ENCODE results near the gene NCKAP5.

The NCKAP5 gene

DNA sequence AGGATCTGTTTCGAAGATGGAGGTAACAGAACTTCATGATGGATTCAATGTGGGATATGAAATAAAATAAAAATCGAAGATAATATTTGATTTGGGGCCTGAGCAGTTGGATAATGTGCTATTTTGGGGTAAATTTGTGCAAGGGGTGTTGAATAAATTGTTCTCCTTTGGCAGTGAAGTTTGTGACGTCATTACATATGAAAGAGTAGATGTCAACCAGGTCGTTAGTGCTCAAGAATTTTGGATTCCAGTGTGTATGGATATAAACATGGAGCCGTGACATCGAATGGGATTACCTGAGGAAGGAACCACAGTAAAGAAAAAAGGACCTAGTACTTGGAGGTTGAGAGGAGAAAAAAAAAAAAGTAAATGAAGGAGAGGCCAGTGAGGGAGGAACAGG, 253.0 kb downstream of the NCKAP5 start:
- no peak for DNase-seq

DNA sequence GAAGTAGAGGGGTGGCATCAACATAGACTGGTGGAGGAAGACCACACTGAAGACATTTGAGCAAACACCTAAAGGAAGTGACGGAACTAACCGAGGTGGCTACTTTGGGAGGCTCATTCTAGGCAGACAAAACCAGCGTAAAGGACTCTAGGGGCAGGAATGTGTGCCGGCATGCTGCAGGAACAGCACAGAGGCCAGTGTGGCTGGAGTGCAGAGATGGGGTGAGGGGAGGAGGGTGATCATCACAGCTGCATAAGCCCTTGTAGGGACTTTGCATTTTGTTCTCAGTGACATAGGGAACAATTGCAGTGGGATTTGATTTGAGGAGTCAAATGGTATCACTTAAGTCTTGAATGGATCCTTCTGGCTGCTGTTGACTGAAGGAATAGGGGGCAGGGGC, 253.5 kb downstream of the NCKAP5 start:
- DNase-seq = no peak

- no peak for DNase-seq
These were observed 256.1 kb downstream of the NCKAP5 start for GRCh38 chr2:133312038-133312729.

- DNase-seq = no peak
These were observed 262.0 kb downstream of the NCKAP5 start for GRCh38 chr2:133306236-133306635.

- DNase-seq = no peak
These were observed 263.9 kb downstream of the NCKAP5 start for GRCh38 chr2:133304344-133304743.

DNA sequence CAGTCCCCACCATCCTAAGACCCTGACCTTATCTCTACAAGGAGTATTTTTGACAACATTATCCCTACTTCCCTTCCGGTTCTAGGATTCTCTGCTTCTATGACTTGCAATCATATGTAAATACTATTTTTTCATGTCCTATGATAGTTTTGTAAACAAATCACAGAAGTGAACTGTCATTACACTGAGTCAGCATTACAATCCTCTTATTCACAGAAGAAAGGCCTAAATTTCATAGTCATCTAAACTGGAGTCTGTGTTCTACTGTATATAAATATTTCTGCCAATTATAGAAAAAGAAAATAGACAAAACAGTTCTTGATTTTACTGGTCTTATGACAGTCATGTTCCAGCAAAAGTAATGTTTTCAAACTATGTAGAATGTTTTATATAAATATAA, 265.1 kb downstream of the NCKAP5 start:
- no peak for DNase-seq

DNA sequence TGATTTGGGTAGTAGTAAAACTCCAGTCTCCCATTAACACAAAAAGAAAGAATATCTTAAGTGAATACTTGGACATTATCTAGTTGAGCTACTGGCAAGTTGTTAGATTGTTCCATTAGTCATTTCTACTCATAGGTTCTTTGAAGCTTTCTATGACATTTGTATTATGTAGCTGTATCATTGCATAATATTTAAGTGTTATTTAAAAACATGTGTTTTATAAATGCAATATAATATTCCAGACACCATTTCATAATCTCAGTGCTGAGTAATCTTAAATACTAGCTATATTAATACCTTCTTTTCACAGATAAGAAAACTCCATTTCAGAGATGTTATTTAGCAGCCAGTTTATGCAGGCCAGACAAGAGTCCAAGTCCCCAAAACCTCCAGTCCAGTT, 271.9 kb downstream of the NCKAP5 start:
- DNase-seq = no peak

DNA sequence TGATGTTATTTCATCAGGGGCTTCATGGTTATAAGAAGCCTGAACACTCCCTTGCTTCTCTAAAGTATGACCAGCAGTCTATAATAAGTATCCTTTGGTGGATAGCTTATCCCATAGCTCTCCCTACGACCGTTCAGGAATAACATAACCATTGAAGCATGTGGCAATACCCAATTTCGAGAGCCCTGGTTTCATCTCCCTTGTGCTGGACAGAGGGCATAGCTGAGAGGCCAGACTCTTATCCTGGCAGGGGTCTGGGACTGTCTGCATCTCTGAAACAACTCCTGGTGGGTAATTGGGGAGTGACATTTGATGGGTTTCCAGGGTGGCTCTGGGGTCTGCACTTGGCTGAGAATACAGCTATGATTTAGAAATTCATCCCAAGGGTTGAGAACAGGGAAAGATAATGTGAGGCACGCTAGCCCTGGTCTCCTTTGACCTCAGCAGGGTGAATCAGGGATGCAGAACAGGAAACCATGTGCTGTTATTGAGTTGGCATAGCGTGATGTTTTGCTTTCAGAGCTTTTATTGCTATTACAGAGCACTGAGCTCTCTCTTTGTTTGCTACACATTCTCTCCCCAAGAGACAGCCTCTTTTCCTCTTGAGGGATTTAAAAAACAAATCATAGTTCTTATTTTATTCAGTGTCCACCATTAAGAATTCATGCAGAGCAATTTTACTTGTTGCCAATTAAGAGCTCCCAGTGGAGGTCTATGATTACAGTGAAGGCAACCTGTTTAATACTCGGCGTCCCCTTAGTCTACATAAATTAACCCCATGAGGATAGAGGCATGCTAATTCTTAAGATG, 274.5 kb downstream of the NCKAP5 start:
- DNase-seq = no peak

- DNase-seq = no peak
These were observed 276.0 kb downstream of the NCKAP5 start for GRCh38 chr2:133292259-133292658.

GRCh38 chr2:133287709-133288108, 280.6 kb downstream of the NCKAP5 start:
- DNase-seq = no peak

- no peak for DNase-seq
These were observed 281.8 kb downstream of the NCKAP5 start for GRCh38 chr2:133286326-133286922.

- no peak for DNase-seq
These were observed 295.2 kb downstream of the NCKAP5 start for GRCh38 chr2:133273031-133273430.

DNA sequence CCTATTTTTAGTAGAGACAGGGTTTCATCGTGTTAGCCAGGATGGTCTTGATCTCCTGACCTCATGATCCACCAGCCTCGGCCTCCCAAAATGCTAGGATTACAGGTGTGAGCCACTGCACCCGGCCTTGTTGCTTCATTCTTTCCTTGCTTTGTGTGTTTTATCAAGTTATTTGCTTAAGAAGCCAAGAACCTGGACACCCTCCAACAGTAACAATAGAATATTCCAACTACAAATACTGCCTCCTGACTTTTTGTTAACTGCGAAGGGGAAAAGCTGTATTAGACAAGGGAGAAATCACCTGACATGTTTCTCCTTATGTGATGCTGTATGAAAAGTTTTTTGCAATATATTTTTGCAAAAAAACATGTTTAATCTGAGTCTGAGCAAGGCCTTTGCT, 297.2 kb downstream of the NCKAP5 start:
- no peak for DNase-seq

GRCh38 chr2:133270550-133270949, 297.7 kb downstream of the NCKAP5 start:
- no peak for DNase-seq

DNA sequence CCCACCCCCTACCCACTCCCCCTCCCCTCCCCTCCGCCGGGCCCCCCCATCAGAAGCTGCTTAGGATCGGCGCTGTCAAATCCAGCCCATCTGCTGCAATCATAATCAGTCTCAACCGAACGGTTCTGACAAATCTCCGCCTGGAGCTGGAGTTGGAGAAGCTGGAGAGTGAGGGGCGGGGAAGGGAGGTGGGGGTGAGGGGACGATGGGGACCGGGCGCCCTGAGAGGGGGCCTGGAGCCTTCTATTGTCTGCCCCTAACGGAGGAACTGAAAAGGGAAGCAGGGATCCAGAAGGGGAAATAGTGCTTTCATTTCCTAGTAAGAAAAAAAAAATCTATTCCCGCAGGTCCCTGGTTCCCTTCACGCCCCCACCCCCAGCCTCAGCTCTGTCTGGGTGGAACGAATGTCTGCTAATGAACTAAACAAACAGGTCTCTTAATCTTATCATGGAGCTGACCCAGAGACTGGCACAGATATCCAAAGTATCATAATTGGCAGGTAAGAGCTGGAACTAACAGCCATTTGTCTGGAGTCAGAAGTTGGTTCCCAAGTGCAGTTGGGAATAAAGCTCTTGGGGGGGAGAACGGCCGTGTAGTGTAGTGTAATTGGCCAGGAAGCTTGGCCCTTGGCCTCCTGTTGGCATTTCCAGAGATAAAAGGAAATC, 301.2 kb downstream of the NCKAP5 start:
- no peak for DNase-seq

GRCh38 chr2:133266041-133266925, 302.0 kb downstream of the NCKAP5 start:
- no peak for DNase-seq

DNA sequence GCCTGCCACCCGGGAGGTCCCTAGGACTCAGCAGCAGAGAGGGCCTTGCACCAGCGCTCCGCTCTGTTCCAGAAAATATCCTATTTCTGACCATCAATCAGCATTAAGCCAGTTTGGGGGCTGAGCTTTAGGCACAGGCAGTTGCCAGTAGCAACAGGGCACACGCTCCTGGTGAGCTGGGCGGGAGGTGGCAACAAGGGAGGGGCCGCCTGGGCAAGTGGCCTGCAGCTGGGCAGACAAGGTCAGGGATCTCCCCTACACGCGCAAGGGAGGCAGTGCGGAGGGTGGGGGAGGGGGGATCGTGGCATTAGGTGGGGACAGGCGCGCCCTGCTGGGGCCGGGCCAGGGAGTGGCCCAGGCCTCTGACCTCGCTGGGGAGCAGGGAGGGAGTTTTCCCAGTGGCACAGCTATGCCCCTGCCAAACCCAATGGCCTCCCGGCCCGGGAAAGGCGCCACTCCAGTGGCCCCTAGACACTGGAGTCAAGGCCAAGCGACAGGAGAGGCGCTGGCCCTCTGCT, 302.8 kb downstream of the NCKAP5 start:
- no peak for DNase-seq

DNA sequence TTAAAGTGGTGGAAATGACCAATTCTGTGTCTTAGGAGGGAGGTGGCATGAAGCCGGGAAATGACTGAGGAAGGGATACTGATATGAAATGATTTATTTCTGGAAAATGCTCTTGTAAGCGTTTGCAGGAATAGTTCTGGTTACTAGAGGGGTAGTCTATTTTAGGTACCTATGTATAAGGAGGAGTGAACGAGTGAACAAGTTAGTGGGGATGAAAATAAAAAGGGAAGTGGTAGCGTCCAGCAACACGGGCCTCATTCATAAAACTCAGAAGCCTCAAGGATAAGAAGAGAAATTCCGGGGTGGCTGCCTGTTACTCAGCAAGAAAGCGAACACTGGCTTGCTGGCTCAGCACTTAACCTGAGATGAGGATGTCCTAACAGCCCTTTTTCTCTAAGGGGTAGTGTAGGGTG, 303.3 kb downstream of the NCKAP5 start:
- DNase-seq = no peak

GRCh38 chr2:133262893-133263292, 305.4 kb downstream of the NCKAP5 start:
- DNase-seq = no peak

DNA sequence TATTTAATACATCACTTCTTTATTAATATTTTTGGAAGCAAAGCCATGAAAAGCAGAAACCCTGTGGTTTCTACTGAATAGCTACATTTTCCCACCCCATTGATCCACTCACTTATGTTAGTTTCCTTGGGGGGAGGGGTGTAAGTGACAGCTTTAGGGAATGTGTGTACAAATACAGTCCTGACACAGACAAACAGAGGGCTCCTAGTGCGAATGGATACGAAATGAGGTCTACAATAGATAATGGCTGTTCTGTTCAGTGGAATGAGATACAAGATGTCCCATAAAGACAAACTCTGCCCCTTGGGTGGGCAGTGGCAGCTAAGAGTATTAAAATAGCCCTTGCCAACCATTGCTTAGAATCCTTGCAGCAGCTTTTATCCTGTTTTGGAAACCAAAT, 312.9 kb downstream of the NCKAP5 start:
- DNase-seq = no peak

DNA sequence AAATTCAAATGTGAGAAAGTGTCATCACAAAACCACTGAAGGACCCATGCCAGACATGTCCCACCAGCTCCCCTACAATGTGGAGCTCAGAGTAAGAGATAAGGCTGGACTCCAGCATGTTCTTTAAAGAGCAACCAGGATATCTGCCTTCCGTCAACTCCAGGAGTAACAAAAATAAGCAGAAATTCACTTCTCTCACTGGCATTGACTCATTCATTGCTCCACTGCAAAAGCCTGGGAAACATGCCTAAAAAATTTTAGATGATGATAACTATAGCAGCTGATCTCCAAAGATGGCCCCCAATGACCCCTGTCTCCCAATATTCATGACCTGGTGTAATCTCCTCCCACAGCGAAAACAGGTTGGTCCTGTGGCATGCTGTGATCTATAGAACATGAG, 314.5 kb downstream of the NCKAP5 start:
- DNase-seq = no peak

DNA sequence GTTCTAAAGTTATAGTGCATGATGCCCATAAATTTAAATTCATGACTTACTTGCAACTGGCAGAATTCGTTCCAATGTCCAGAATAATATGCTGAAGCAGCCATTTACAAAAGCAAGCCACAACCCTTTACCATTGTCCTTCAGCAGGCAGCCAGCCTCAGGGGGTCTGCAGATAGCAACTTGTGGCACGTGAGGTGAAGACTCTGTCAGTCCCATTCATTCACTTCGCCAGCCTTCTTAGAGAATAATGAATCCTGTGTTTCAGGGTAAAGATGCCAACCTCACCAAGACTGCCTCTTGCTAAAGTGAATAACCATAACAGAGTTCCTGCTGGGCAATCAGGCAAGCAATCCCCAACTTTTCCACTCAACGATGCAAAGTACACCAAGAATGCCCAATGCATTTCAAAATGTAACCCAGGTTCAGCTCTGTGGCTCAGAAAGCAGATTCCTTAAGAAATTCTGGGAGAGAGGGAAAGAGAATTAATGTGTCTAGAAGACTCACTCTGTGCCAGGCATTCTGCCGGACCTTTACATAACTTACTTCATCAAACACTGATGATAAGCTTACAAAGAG, 315.4 kb downstream of the NCKAP5 start:
- no peak for DNase-seq
